CD14-positive monocyte (primary cell): Measurements from ENCODE around the gene PGAP6. TPM values are rescaled to one million over a fixed set of nuclear protein-coding genes. Genes with fewer than 3 reads are reported as not detected.
"Not testable (repeated sequence)": the region's sequence is repeated elsewhere in the genome, so short reads cannot be mapped to it uniquely, and the experiment has no call there.

ENCODE experiments used
- DNase-seq, 3 donors: peaks; one replicate each; pipeline ENCODE4 v3.0.0-alpha.2; 2011 to 2022
- H2AFZ ChIP-seq: 2 replicates; pipeline ENCODE4 v1.6.0; 2012; ENCODE audit warnings: mild to moderate bottlenecking, low read depth, low read length, inconsistent platforms; ENCODE audit not compliant: insufficient read depth, poor library complexity, severe bottlenecking
- H3K27ac ChIP-seq, 2 donors: 1 replicate in 1 of 2; 2 replicates in 1 of 2; pipeline ENCODE4 v1.5.1; 2012 to 2013; ENCODE audit warnings: low read length in 2 of 2, control low read depth in 1 of 2, inconsistent platforms in 1 of 2, low read depth in 1 of 2, mild to moderate bottlenecking in 1 of 2
- H3K27me3 ChIP-seq, 2 donors: one replicate each; pipeline versions ENCODE4 v1.6.0 to v1.6.1; 2011 to 2013; ENCODE audit warnings: low read length in 2 of 2; ENCODE audit not compliant: control insufficient read depth in 2 of 2, insufficient read depth in 2 of 2
- H3K36me3 ChIP-seq, 2 donors: replicated peaks in 1 of 2; 1 replicate in 1 of 2; 2 replicates in 1 of 2; pipeline versions ENCODE4 v1.5.1 to v1.6.1; 2012 to 2013; ENCODE audit warnings: low read length in 2 of 2, control low read depth in 1 of 2, inconsistent platforms in 1 of 2, mild to moderate bottlenecking in 1 of 2; ENCODE audit not compliant: insufficient read depth in 2 of 2, control insufficient read depth in 1 of 2
- H3K4me1 ChIP-seq, 2 donors: 1 replicate in 1 of 2; 2 replicates in 1 of 2; pipeline versions ENCODE4 v1.5.1 to v1.6.1; 2012 to 2013; ENCODE audit warnings: low read length in 2 of 2, control low read depth in 1 of 2, inconsistent platforms in 1 of 2, mild to moderate bottlenecking in 1 of 2, moderate library complexity in 1 of 2; ENCODE audit not compliant: insufficient read depth in 2 of 2, control insufficient read depth in 1 of 2
- H3K4me2 ChIP-seq: replicated peaks from 2 replicates; pipeline ENCODE3; 2012; ENCODE audit warnings: low read length, moderate library complexity, mild to moderate bottlenecking; ENCODE audit not compliant: poor library complexity, severe bottlenecking; ENCODE audit errors: extremely low read depth
- H3K4me3 ChIP-seq, 3 experiments: fragments of 200-600 bp in 1 of 3; sonication (generic) in 1 of 3; replicated peaks in 1 of 3; 1 replicate in 2 of 3; 2 replicates in 1 of 3; pipeline ENCODE4 v1.5.1; 2011 to 2013; ENCODE audit warnings: low read length in 3 of 3, mild to moderate bottlenecking in 3 of 3, control low read depth in 2 of 3, low read depth in 2 of 3, inconsistent platforms in 1 of 3, moderate library complexity in 1 of 3
- H3K79me2 ChIP-seq: 2 replicates; pipeline ENCODE4 v1.6.0; 2012; ENCODE audit warnings: mild to moderate bottlenecking, control low read depth, inconsistent platforms, low read length, moderate library complexity; ENCODE audit not compliant: insufficient read depth
- H3K9ac ChIP-seq: 2 replicates; pipeline ENCODE4 v1.6.0; 2017; ENCODE audit warnings: low read length, mild to moderate bottlenecking; ENCODE audit not compliant: insufficient read depth, poor library complexity, severe bottlenecking
- H3K9me3 ChIP-seq, 2 donors: replicated peaks in 1 of 2; 1 replicate in 1 of 2; 2 replicates in 1 of 2; pipeline versions ENCODE4 v1.5.1 to v1.6.1; 2012 to 2013; ENCODE audit warnings: low read length in 2 of 2, control low read depth in 1 of 2; ENCODE audit not compliant: control insufficient read depth in 1 of 2, insufficient read depth in 1 of 2
- H4K20me1 ChIP-seq: 2 replicates; pipeline ENCODE4 v1.6.0; 2012; ENCODE audit warnings: mild to moderate bottlenecking, low read length, control low read depth, moderate library complexity; ENCODE audit not compliant: insufficient read depth
- H3K27ac Mint-ChIP-seq, 7 donors: one replicate each; pipeline ENCODE4 v1.8.0; 2020; ENCODE audit warnings: mild to moderate bottlenecking in 7 of 7, mixed read lengths in 7 of 7, moderate library complexity in 6 of 7, inconsistent platforms in 2 of 7
- H3K27me3 Mint-ChIP-seq, 3 donors: one replicate each; pipeline ENCODE4 v1.8.0; 2021 to 2022; ENCODE audit warnings: low read depth in 3 of 3, mild to moderate bottlenecking in 3 of 3, mixed read lengths in 3 of 3, moderate library complexity in 3 of 3, inconsistent platforms in 1 of 3
- H3K36me3 Mint-ChIP-seq, 2 donors: one replicate each; pipeline ENCODE4 v1.8.0; 2020; ENCODE audit warnings: mixed read lengths in 2 of 2, inconsistent platforms in 1 of 2, mild to moderate bottlenecking in 1 of 2
- H3K4me1 Mint-ChIP-seq: one replicate; pipeline ENCODE4 v1.8.0; 2020; ENCODE audit warnings: mild to moderate bottlenecking, mixed read lengths
- H3K4me3 Mint-ChIP-seq, 2 donors: one replicate each; pipeline ENCODE4 v1.8.0; 2020; ENCODE audit warnings: mild to moderate bottlenecking in 2 of 2, mixed read lengths in 2 of 2, moderate library complexity in 1 of 2
- H3K9me3 Mint-ChIP-seq, 7 donors: one replicate each; pipeline ENCODE4 v1.8.0; 2020 to 2022; ENCODE audit warnings: mixed read lengths in 7 of 7, mild to moderate bottlenecking in 6 of 7, moderate library complexity in 6 of 7, inconsistent platforms in 2 of 7
- CTCF ChIP-seq: fragments of 200-600 bp; IDR thresholded peaks from one replicate; pipeline ENCODE4 v1.8.0; 2022; ENCODE audit warnings: antibody characterized with exemption, mild to moderate bottlenecking
- WGBS: methylation state at CpG from one replicate; pipeline ENCODE4 v1.1.5; 2013; ENCODE audit warnings: missing lambda C conversion rate; ENCODE audit not compliant: insufficient coverage; 5-methylcytosine and 5-hydroxymethylcytosine counted together
- intact Hi-C, 2 donors: fragments of 100-400 bp; cut with micrococcal nuclease; formaldehyde crosslinking; loops; one replicate each; pipeline versions ENCODE4 v1.15.0 to v1.15.1; 2023
- polyA plus RNA-seq, 3 donors: library from polyadenylated mRNA; depleted of rRNA in 1 of 3; unstranded in 2 of 3; stranded (reverse) in 1 of 3; fragments of 300-500 nt in 2 of 3; fragments of >200 nt in 1 of 3; fragmentation: Illumina TruSeq in 2 of 3; gene quantifications; 1 replicate in 2 of 3; 2 replicates in 1 of 3; pipeline ENCODE4 v1.2.3, GENCODE V29; 2012 to 2021

The PGAP6 gene
- polyA plus RNA-seq, 3 donors, result 18.2 to 137 (median 39.8) TPM

- WGBS, result 57% methylated on average over 12 of the region's 20 CpGs
- Mint-ChIP-seq H3K36me3 (peaks cover 7% of the 10 kb centered on the region in 2 donors), H3K9me3 (peaks cover 0 to 9% (median 0%) of the 10 kb centered on the region in 7 donors), H3K27ac (peak overlapping the region in 3 of 7 donors; percentile 5 to 68 (median 19)), H3K4me1 (peaks cover 26% of the 10 kb centered on the region), H3K27me3 (peaks cover 31 to 43% (median 43%) of the 10 kb centered on the region in 3 donors), H3K4me3 (peak overlapping the region; percentile 85 to 95)
- H3K9ac ChIP-seq, result no peak overlapping the region
- H3K27ac ChIP-seq, result no peak overlapping the region
- H3K4me1 ChIP-seq, result peaks cover 24 to 31% of the 10 kb centered on the region in 2 donors
- peak overlapping the region; percentile 74 for H3K4me2 ChIP-seq
- no peak for TF ChIP-seq CTCF
- peaks cover 4% of the 10 kb centered on the region for H3K79me2 ChIP-seq
- no peaks in the 10 kb centered on the region for H3K36me3 ChIP-seq
- H2AFZ ChIP-seq, result peak overlapping the region; percentile 94
- intact Hi-C loops, result no loop called here
- DNase-seq, result peak in 2 of 3 donors; percentile 57 to 60
- peaks cover 0 to 24% of the 10 kb centered on the region in 2 donors for H3K27me3 ChIP-seq
- no peaks in the 10 kb centered on the region for H3K9me3 ChIP-seq
- peaks cover 12% of the 10 kb centered on the region for H4K20me1 ChIP-seq
- peak overlapping the region in 1 of 3 experiments; percentile 78 for H3K4me3 ChIP-seq
Measured at GRCh38 chr16:424033-424622, 42.4 kb upstream of the PGAP6 start.

- H3K4me3 ChIP-seq, H3K79me2 ChIP-seq, H3K9ac ChIP-seq, H3K27ac Mint-ChIP-seq, H3K4me2 ChIP-seq, H4K20me1 ChIP-seq, H3K4me3 Mint-ChIP-seq, H2AFZ ChIP-seq, H3K36me3 Mint-ChIP-seq, H3K36me3 ChIP-seq, intact Hi-C loops, DNase-seq, H3K9me3 Mint-ChIP-seq, H3K27ac ChIP-seq, H3K9me3 ChIP-seq: not testable (repeated sequence)
- Mint-ChIP-seq H3K27me3 (peaks cover 23 to 37% (median 36%) of the 10 kb centered on the region in 3 donors), H3K4me1 (peaks cover 22% of the 10 kb centered on the region)
- Histone ChIP-seq H3K27me3 (peaks cover 0 to 20% of the 10 kb centered on the region in 2 donors), H3K4me1 (peaks cover 23 to 27% of the 10 kb centered on the region in 2 donors)
- no CpG with 5 or more reads among the region's 13 CpGs for WGBS
Measured at GRCh38 chr16:422179-422578, 40.4 kb upstream of the PGAP6 start.

GRCh38 chr16:415170-415498 lies 33.4 kb upstream of the PGAP6 start:
- H3K4me1 Mint-ChIP-seq, H3K4me3 ChIP-seq, H2AFZ ChIP-seq, H3K27ac Mint-ChIP-seq, H3K9me3 ChIP-seq, H3K4me2 ChIP-seq, H4K20me1 ChIP-seq, H3K27me3 ChIP-seq, intact Hi-C loops, H3K27ac ChIP-seq, H3K4me3 Mint-ChIP-seq, H3K9ac ChIP-seq, H3K4me1 ChIP-seq, H3K36me3 ChIP-seq, H3K79me2 ChIP-seq, H3K36me3 Mint-ChIP-seq, H3K9me3 Mint-ChIP-seq, H3K27me3 Mint-ChIP-seq, DNase-seq: not testable (repeated sequence)
- 100% methylated on average over 1 of the region's 3 CpGs for WGBS
